Liver (tissue), 9 donors: ENCODE measurements around the gene NOP14. TPM values are rescaled to one million over a fixed set of nuclear protein-coding genes. Genes with fewer than 3 reads are reported as not detected.

Experiments used
- DNase-seq: peaks from one replicate; pipeline ENCODE4 v3.0.0-alpha.2; 2017; ENCODE audit warnings: low spot score
- H3K27ac ChIP-seq, 2 donors: one replicate each; pipeline ENCODE4 v1.7.0; 2013; ENCODE audit warnings: inconsistent platforms in 2 of 2, low read length in 2 of 2, control low read depth in 1 of 2, low read depth in 1 of 2, mild to moderate bottlenecking in 1 of 2
- H3K27me3 ChIP-seq, 4 donors: one replicate each; pipeline versions ENCODE4 v1.6.1 to v1.7.0; 2013; ENCODE audit warnings: low read length in 3 of 4, inconsistent platforms in 1 of 4, mild to moderate bottlenecking in 1 of 4, moderate library complexity in 1 of 4; ENCODE audit not compliant: control insufficient read depth in 4 of 4, insufficient read depth in 4 of 4
- H3K36me3 ChIP-seq, 4 donors: one replicate each; pipeline versions ENCODE4 v1.6.1 to v1.7.0; 2013; ENCODE audit warnings: low read length in 3 of 4, mild to moderate bottlenecking in 3 of 4, low read depth in 1 of 4, moderate library complexity in 1 of 4; ENCODE audit not compliant: control insufficient read depth in 4 of 4, insufficient read depth in 3 of 4
- H3K4me1 ChIP-seq, 4 donors: one replicate each; pipeline versions ENCODE4 v1.6.1 to v1.7.0; 2013; ENCODE audit warnings: low read length in 3 of 4, mild to moderate bottlenecking in 3 of 4, moderate library complexity in 1 of 4; ENCODE audit not compliant: control insufficient read depth in 4 of 4, insufficient read depth in 4 of 4
- H3K4me3 ChIP-seq, 3 donors: one replicate each; pipeline versions ENCODE4 v1.6.1 to v1.7.0; 2013; ENCODE audit warnings: low read length in 3 of 3, control low read depth in 1 of 3, low read depth in 1 of 3, mild to moderate bottlenecking in 1 of 3
- H3K9ac ChIP-seq, 2 donors: one replicate each; pipeline ENCODE4 v1.7.0; 2013; ENCODE audit warnings: low read length in 2 of 2, mild to moderate bottlenecking in 2 of 2, moderate library complexity in 2 of 2, control low read depth in 1 of 2, low read depth in 1 of 2
- H3K9me3 ChIP-seq, 4 donors: one replicate each; pipeline versions ENCODE4 v1.6.1 to v1.7.0; 2013; ENCODE audit warnings: low read length in 3 of 4; ENCODE audit not compliant: control insufficient read depth in 4 of 4
- ATF3 ChIP-seq: IDR thresholded peaks from 2 replicates; pipeline ENCODE4 v1.6.1; 2016; ENCODE audit warnings: antibody characterized with exemption
- CTCF ChIP-seq: fragments of 150-350 bp; IDR thresholded peaks from 2 replicates; pipeline ENCODE4 v1.5.1; 2017; ENCODE audit warnings: improper control_type of control experiment, low read depth, low read length; ENCODE audit not compliant: missing input control
- EGR1 ChIP-seq, 2 donors: IDR thresholded peaks; 2 replicates each; pipeline ENCODE4 v1.6.1; 2016 to 2018; ENCODE audit warnings: antibody characterized with exemption in 2 of 2, low read depth in 2 of 2
- FOXA1 ChIP-seq: IDR thresholded peaks from 2 replicates; pipeline ENCODE4 v1.6.1; 2016; ENCODE audit warnings: antibody characterized with exemption
- FOXA2 ChIP-seq: IDR thresholded peaks from 2 replicates; pipeline ENCODE4 v1.6.1; 2016; ENCODE audit warnings: antibody characterized with exemption
- GABPA ChIP-seq, 2 donors: IDR thresholded peaks in 1 of 2; conservative IDR thresholded peaks in 1 of 2; 2 replicates each; pipeline ENCODE4 v1.6.1; 2016; ENCODE audit warnings: antibody characterized with exemption in 2 of 2, mild to moderate bottlenecking in 1 of 2, moderate library complexity in 1 of 2
- HNF4A ChIP-seq, 2 donors: conservative IDR thresholded peaks; 2 replicates each; pipeline ENCODE4 v1.6.1; 2016; ENCODE audit warnings: antibody characterized with exemption in 2 of 2, mild to moderate bottlenecking in 2 of 2
- HNF4G ChIP-seq: IDR thresholded peaks from 2 replicates; pipeline ENCODE4 v1.6.1; 2016; ENCODE audit warnings: antibody characterized with exemption
- JUND ChIP-seq, 2 donors: IDR thresholded peaks; 2 replicates each; pipeline ENCODE4 v1.6.1; 2016; ENCODE audit warnings: antibody characterized with exemption in 2 of 2
- MAX ChIP-seq: IDR thresholded peaks from 2 replicates; pipeline ENCODE4 v1.6.1; 2016; ENCODE audit warnings: antibody characterized with exemption
- NR2F2 ChIP-seq: IDR thresholded peaks from 2 replicates; pipeline ENCODE4 v1.6.1; 2016; ENCODE audit warnings: antibody characterized with exemption
- RAD21 ChIP-seq, 2 donors: IDR thresholded peaks; 2 replicates each; pipeline ENCODE4 v1.6.1; 2016; ENCODE audit warnings: antibody characterized with exemption in 2 of 2, mild to moderate bottlenecking in 2 of 2
- REST ChIP-seq: IDR thresholded peaks from 2 replicates; pipeline ENCODE4 v1.6.1; 2016; ENCODE audit warnings: antibody characterized with exemption, mild to moderate bottlenecking
- RXRA ChIP-seq, 2 donors: IDR thresholded peaks; 2 replicates each; pipeline ENCODE4 v1.6.1; 2017 to 2018; ENCODE audit warnings: antibody characterized with exemption in 2 of 2, mild to moderate bottlenecking in 1 of 2
- SP1 ChIP-seq: IDR thresholded peaks from 2 replicates; pipeline ENCODE4 v1.6.1; 2018; ENCODE audit warnings: antibody characterized with exemption, mild to moderate bottlenecking
- TAF1 ChIP-seq: conservative IDR thresholded peaks from 2 replicates; pipeline ENCODE4 v1.6.1; 2016; ENCODE audit warnings: antibody characterized with exemption, mild to moderate bottlenecking
- YY1 ChIP-seq: IDR thresholded peaks from 2 replicates; pipeline ENCODE4 v1.6.1; 2016; ENCODE audit warnings: antibody characterized with exemption, mild to moderate bottlenecking
- ZBTB33 ChIP-seq: IDR thresholded peaks from 2 replicates; pipeline ENCODE4 v1.6.1; 2016; ENCODE audit warnings: antibody characterized with exemption
- WGBS: extraction: QIAGEN DNeasy Blood & Tissue Kit; methylation state at CpG from one replicate; pipeline ENCODE4 v1.1.7; 2013; 5-methylcytosine and 5-hydroxymethylcytosine counted together
- polyA plus RNA-seq, 2 donors: library from polyadenylated mRNA; stranded (reverse) in 1 of 2; unstranded in 1 of 2; fragments of 200-250 nt in 1 of 2; fragments of >200 nt in 1 of 2; fragmentation: Nextera tagmentation in 1 of 2; extraction: Ambion mirVana in 1 of 2; gene quantifications; one replicate each; pipeline versions ENCODE4 v1.2.1 to v1.2.3, GENCODE V29; 2013 to 2015
- total RNA-seq, 2 donors: library from RNA; depleted of rRNA; stranded (reverse); fragments of >200 nt; gene quantifications; one replicate each; pipeline ENCODE4 v1.2.3, GENCODE V29; 2014
- donor health status: healthy.
- donor health status: healthy.
- donor health status: healthy.
- donor health status: healthy.
- donor health status: healthy.

Gene NOP14
- total and polyA plus RNA-seq, 4 donors: 10.5 to 22.9 (median 14.4) TPM

- 73% methylated on average over 7 of the region's 7 CpGs for WGBS
- Histone ChIP-seq H3K4me1 (peaks cover 0 to 13% (median 5%) of the 10 kb centered on the region in 4 donors), H3K27me3 (no peaks in the 10 kb centered on the region), H3K36me3 (peaks cover 14 to 38% (median 22%) of the 10 kb centered on the region in 4 donors), H3K27ac (peak overlapping the region in 1 of 2 donors; percentile 50), H3K9me3 (no peaks in the 10 kb centered on the region), H3K4me3 (no peak overlapping the region), H3K9ac (no peak overlapping the region)
- peak in 1 of 2 donors; percentile 17 for TF ChIP-seq HNF4A (conservative IDR thresholded peaks at IDR 0.05)
- TF ChIP-seq REST: no peak
- DNase-seq: no peak
These were observed 38.4 kb downstream of the NOP14 start for GRCh38 chr4:2924765-2925301.

- 89% methylated on average over 8 of the region's 8 CpGs for WGBS
- no peak overlapping the region for H3K27ac ChIP-seq
- H3K9me3 ChIP-seq: no peaks in the 10 kb centered on the region
- TF ChIP-seq YY1 (no peak), FOXA1 (no peak), EGR1 (IDR thresholded peaks at IDR 0.05; ENCODE audit: low read depth in 2 of 2) (no peak), NR2F2 (no peak), ATF3 (no peak), SP1 (no peak), ZBTB33 (no peak), HNF4A (conservative IDR thresholded peaks at IDR 0.05) (no peak), GABPA (IDR thresholded peaks at IDR 0.05 in 1 of 2, conservative IDR thresholded peaks at IDR 0.05 in 1 of 2) (no peak), RAD21 (IDR thresholded peaks at IDR 0.05) (no peak), REST (no peak), JUND (IDR thresholded peaks at IDR 0.05) (no peak), TAF1 (no peak), HNF4G (no peak), MAX (no peak), CTCF (no peak), RXRA (IDR thresholded peaks at IDR 0.05) (no peak), FOXA2 (no peak)
- peaks cover 0 to 11% (median 5%) of the 10 kb centered on the region in 4 donors for H3K4me1 ChIP-seq
- no peak for DNase-seq
- H3K9ac ChIP-seq: no peak overlapping the region
- H3K4me3 ChIP-seq: no peak overlapping the region
- H3K27me3 ChIP-seq: no peaks in the 10 kb centered on the region
- peaks cover 12 to 36% (median 22%) of the 10 kb centered on the region in 4 donors for H3K36me3 ChIP-seq
These were observed 38.9 kb downstream of the NOP14 start for GRCh38 chr4:2924286-2924685.
